ENCODE results near the gene ODC1.
"Not testable (repeated sequence)": the region's sequence is repeated elsewhere in the genome, so short reads cannot be mapped to it uniquely, and the experiment has no call there.

The ODC1 gene

GRCh38 chr2:10447895-10448575 is at the start of gene ODC1:
TSS of gene ODC1 (minus strand) at chr2:10448327. CDS start at chr2:10445032, 3,295 bp downstream.
- peak; percentile 80 for DNase-seq (ENCODE audit: low spot score)

GRCh38 chr2:10497797-10498251 is 49.7 kb upstream of the ODC1 start:
- DNase-seq (ENCODE audit: low spot score) = peak; percentile 76

DNA sequence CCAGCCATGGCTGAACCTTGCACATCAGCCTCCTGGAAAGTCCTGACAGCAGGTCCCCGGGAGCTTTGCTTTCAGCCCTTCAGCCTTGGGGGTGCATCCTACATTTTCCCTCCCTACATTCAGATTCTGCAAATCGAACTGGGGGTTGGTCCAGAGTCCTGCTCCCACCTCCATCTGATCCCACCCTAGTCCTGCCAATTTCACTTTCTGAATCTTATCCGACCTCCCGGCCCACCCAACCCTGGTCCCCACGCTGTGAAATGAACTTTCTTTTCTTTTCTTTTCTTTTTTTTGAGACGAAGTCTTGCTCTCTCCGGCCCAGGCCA is 47.8 kb upstream of the ODC1 start:
- no peak for DNase-seq (ENCODE audit: low spot score)

DNA sequence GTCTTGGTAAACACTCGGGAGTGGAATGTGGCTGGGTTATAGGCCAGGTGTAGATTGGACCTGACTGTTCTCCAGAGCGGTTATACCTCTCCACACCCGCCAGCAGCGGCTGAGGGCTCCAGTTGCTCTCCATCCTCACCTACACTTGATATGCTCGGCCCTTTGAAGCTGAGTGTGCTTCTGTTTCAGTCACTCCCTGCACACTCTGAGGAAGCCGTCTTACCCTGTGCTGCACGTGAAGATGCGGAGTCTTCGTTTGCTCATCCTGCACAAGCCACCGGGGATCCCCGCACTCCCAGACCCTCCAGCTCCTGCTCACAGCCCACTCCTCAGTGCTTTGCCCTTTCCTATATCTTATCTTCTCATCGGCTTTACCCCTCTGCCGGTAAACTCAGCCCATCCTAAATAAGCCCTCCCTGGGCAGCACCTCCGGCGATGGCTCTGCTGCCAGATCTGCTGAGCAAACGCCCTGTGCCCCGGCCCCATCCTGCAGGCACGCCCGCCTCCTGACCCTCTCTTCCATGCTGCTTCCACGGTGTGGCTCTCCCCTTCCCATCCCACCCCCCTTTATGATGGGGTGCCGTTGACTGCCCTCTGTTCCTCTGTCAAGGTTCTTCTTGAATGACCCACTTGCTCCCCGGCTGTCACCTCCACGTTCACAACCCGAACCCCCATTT is 47.3 kb upstream of the ODC1 start:
- no peak for DNase-seq (ENCODE audit: low spot score)

GRCh38 chr2:10494351-10495066 is 46.4 kb upstream of the ODC1 start:
- no peak for DNase-seq (ENCODE audit: low spot score)

DNA sequence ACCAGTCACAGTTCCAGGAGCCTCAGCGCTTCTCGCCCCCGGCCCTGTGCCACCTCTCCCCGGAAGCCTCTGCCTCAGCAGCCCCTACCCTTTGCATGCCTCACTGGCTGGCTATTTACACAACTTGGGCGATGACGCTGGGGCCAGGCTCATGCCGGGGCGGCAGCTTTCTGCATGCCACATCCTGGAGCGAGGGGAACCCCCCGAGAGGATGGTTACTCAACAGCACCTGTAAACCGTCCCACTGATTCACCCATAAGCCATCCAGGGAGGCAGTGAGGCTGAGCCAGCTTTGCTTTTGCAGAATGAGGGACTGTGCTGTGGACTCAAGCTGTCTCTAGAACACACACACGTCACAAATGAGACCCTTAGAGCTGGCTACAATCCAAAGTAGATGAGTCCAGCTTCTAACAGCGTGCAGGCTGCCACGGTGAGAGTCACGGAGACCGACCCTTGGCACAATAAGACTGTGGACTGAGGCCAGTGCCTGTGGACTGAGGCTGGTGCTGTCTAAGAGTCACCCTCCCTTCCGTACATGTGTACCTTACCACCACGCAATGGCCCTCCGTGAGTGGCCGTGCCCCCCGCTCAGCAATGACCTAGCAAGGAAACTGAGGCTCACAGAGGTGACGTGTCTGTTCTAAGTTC is 45.6 kb upstream of the ODC1 start:
- DNase-seq (ENCODE audit: low spot score) = no peak

DNA sequence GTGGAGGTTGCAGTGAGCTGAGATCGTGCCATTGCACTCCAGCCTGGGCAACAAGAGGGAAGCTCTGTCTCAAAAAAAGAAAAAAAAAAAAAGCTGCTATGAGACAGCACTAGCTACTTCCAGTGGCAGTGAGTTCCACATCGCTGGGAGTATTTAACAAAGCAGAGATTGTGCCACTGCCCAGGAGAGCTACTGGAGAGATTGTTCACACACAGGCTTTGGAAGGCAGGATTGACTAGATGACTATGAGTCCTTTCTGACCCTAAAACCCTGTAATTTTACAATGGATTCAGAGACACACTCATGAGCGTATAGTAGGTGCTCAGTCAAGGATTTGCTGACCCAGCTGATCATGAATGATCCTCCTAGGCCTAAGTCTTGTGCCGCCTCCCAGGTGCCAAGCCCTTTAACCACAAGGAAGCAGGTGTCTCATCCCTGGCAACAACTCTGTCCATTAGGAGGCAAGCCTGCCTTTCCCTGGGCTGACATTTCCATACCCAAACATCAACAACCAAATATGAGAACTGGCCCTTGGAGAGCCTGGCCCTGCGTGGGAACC is 45.0 kb upstream of the ODC1 start:
- no peak for DNase-seq (ENCODE audit: low spot score)

DNA sequence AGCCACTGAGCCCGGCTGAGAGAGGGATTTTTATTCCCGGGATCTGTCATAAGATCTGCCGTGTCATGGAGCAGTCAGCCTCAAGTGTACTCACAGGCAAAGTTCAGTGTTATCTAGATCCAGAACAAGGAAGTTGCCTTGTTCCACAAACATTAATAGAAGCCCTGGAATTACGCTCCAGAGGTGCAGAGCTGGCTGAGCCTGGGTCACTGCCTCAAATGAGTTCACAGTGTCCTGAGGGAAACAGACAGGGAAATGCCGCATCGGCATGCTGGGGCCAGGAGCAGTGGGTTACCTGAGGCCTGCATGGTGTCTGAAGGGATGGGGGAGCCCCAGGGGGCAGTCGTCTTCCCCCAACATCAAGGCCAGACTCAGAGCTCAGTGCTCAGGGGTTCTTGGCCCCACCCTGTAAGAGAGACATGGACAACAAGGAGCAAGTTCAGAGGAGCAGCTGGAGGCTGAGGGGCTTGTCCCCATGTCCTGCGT is 42.7 kb upstream of the ODC1 start:
- no peak for DNase-seq (ENCODE audit: low spot score)

DNA sequence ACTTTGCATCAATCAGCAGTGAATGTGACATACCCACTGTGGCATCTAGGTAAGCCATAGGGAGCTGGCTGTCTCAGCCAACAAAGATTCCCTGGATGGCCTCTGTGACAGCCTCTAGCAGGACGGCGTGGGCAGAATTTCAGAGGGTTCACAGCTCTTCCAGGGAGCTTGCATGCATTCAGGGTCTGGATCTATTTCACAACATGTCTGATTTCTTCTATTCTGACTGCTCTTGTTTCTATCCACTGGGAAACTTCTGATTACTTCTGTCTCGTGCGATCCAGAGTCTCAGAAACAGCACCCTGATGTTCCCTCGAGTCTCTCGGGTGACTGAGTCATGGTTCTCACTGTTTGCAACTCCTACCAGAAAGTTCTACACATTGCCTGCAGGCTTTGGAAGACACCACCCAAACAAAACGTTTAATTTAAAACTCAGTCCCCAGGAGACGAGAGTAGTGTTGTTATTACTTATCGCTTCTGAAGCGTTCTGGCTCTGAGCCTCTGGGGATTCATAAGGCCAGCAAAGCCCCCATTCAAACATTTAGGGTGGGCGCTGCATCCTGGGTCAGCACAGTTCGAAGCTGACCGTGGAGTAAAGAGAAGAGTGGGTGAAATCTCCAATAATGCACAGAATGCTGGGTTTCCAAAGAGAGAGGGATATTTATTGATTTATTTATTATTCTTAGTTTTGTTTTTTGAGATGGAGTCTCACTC is 41.9 kb upstream of the ODC1 start:
- DNase-seq (ENCODE audit: low spot score) = no peak

- DNase-seq (ENCODE audit: low spot score) = not testable (repeated sequence)
Measured at GRCh38 chr2:10488142-10488541, 40.0 kb upstream of the ODC1 start.

DNA sequence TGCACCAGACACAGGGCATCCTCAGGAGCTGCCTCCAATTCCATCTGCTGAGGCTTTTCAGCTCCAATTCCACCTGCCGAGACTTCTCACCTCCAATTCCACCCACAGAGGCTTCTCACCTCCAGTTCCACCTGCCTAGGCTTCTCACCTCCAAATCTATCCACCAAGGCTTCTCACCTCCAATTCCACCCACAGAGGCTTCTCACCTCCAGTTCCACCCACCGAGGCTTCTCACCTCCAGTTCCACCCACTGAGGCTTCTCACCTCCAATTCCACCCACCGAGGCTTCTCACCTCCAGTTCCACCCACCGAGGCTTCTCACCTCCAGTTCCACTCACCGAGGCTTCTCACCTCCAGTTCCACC is 39.6 kb upstream of the ODC1 start:
- not testable (repeated sequence) for DNase-seq (ENCODE audit: low spot score)

DNA sequence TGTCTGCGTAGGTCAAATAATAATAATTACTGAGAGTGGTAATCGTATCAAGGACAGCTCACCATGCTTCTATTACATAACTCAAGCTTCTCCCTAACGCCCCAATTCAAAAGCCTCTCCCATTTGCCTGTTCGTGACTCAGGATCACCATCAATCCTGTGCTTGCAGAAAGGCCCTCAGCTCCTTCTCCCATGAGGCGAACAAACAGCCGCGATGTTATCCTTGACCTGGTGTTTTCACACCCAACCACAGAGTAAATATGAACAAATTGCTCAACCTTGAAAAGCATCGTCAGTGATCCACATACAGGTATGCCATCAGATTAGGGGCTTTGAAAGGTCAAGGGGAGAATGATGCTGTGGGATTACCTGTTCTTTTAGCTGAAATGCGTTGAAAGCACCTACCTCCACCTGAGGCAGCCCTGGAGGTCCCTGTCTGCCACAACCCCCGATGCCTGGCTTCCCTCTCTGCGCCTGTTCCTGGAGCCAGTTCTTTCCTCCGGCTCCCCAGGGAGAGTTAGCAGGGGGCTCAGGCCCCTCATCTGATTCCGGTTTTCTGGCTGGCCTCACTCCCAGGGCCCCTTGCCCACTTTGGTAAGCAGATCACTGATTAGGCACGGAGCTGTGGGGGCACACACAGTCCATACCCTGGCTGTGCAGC is 39.1 kb upstream of the ODC1 start:
- no peak for DNase-seq (ENCODE audit: low spot score)

DNA sequence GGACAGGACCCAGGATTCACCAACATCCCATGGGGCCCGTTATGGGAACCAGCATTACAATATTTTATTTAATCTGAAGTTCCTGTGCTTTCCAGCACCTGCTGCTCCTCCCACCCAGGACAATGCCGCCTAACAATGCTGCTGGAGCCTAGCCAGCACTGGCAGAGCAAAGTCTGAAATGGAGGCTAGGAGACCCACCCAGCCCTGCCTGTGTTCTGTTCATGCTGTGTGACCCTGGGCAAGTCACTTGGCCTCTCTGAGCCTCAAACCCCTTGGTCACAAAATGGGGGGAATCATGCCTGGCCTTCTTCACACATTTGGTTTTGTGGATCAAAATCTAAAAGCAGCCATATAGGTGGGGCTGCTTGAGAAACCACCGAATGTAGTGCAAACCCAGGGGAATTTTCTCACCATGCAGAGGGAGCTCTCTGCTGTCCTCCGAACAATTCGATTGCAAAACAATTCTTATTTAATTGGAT is 38.5 kb upstream of the ODC1 start:
- no peak for DNase-seq (ENCODE audit: low spot score)

DNA sequence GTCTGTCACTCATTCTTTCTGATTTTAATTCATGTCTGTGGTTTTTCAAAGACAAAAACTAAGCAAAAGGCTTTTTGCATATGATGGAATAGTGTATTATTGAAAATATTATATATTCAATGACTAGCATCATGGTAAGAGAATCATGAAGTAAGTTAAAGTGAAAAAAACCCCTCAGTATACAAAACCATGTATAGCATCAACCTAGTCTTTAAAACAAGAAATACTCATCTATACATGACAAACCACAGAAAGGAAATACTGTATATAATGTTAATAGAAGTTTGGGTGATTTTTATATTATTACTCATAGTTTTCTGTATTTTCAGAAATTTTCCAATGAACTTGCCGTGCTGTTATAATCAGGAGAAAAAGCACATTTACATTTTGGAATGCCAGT is 38.0 kb upstream of the ODC1 start:
- DNase-seq (ENCODE audit: low spot score) = no peak

DNA sequence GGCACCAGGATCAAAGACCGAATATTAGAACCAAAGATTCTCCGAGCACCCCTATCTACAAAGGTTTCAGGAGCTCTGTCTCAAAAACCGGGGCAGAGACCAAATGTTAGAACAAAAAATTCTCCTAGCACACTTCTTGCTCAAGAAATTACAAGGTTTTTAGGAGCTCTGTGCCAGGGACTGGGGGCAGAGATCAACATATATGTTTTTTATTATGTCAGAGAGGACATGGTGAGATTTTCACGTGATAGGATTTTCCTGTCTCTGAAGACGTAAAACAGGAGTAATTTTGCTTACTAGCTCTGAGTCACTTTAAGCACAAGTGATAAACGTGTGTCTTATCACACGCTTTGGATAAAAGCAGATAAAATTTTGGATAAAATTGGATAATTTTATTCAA is 34.8 kb upstream of the ODC1 start:
- no peak for DNase-seq (ENCODE audit: low spot score)

- DNase-seq (ENCODE audit: low spot score) = no peak
Measured at GRCh38 chr2:10482460-10482859, 34.3 kb upstream of the ODC1 start.

GRCh38 chr2:10481666-10482157 is 33.6 kb upstream of the ODC1 start:
- DNase-seq (ENCODE audit: low spot score) = no peak

GRCh38 chr2:10481055-10481665 is 33.0 kb upstream of the ODC1 start:
- DNase-seq (ENCODE audit: low spot score) = no peak

DNA sequence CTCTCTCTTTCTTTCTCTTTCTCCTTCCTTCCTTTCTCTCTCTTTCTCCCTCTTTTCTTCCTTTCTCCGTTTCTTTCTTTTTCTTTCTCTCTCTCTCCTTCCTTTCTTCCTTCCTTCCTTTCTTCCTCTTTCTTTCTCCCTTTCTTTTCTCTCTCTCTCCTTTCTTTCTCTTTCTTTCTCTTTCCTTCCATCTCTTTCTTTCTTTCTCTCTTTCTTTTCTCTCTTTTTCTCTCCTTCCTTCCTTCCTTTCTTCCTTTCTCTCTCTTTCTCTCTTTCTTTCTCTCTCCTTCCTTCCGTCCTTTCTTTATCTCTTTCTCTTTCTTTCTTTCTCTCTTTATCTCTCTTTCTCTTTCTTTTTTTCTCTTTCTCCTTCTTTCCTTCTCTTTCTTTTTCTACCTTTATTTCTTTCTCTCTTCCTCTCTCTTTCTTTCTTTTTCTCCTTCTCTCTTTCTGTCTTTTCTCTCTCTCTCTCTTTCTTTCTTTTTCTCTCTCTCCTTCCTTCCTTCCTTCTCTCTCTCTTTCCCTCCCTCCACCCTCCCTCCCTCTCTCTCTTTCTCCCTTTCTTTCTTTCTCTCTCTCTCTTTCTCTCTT is 32.3 kb upstream of the ODC1 start:
- no peak for DNase-seq (ENCODE audit: low spot score)

DNA sequence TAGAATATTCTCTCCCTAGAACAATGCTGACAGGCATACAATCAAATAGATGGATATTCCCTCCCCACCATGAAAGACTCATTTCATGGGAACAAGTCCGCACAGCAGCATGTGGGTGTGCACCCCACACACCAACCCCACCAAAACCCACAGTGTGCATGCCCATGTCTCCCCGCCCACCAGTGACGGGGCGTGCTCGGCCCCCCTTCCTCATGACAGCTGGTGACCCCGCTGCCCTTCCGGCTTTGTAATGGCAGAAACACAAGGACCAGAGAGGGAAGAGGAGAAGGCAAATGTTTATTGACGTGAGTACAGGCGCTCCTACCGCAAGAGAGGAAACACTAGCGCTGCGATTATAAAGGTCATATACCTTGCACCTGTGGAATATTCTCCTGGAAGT is 30.8 kb upstream of the ODC1 start:
- DNase-seq (ENCODE audit: low spot score) = no peak

All from iPS-NIHi11 (cell line).